Measurements from ENCODE around the gene IL36RN.

- TF ChIP-seq CTCF (IDR thresholded peaks at IDR 0.05; ENCODE audit: poor library complexity, severe bottlenecking) (no peak), RAD21 (conservative IDR thresholded peaks at IDR 0.05) (no peak), POLR2AphosphoS5 (IDR thresholded peaks at IDR 0.05) (no peak), EZH2 (IDR thresholded peaks at IDR 0.05; ENCODE audit: borderline replicate concordance, insufficient read depth, low read length, poor library complexity, severe bottlenecking) (no peak), MXI1 (conservative IDR thresholded peaks at IDR 0.05; ENCODE audit: poor library complexity, severe bottlenecking) (no peak), EP300 (conservative IDR thresholded peaks at IDR 0.05; ENCODE audit: poor library complexity, severe bottlenecking) (no peak), TAF1 (IDR thresholded peaks at IDR 0.05; ENCODE audit: low read depth) (no peak)
These were observed 44.9 kb upstream of the IL36RN start for GRCh38 chr2:113014067-113014466.
